ENCODE measurements around the gene MX1. TPM values are rescaled to one million over a fixed set of nuclear protein-coding genes. Genes with fewer than 3 reads are reported as not detected.
"Not testable (repeated sequence)": the region's sequence is repeated elsewhere in the genome, so short reads cannot be mapped to it uniquely, and the experiment has no call there.

Gene MX1
- total RNA-seq, 1 donor from 2014 or later = 8.8 TPM

DNA sequence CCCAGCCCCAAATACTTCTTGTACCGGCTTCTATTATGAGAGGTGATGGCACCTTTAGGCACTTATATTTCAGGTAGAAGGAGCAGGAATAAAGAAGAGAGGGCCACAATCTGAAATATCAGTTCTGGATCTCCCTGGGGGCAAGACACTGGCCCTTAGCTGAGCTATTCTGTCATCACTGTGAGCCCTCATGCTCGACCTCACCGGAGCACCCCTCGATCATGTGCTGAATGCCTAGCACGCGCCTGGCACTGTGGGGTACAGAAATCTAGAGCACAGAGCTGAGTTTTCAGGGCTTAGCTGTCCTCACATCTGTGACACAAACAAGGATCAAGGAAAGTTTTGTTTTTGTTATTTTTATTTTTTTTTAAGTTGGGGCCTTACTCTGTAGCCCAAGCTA lies 7.6 kb upstream of the MX1 start:
- TF ChIP-seq, protein P1, sequence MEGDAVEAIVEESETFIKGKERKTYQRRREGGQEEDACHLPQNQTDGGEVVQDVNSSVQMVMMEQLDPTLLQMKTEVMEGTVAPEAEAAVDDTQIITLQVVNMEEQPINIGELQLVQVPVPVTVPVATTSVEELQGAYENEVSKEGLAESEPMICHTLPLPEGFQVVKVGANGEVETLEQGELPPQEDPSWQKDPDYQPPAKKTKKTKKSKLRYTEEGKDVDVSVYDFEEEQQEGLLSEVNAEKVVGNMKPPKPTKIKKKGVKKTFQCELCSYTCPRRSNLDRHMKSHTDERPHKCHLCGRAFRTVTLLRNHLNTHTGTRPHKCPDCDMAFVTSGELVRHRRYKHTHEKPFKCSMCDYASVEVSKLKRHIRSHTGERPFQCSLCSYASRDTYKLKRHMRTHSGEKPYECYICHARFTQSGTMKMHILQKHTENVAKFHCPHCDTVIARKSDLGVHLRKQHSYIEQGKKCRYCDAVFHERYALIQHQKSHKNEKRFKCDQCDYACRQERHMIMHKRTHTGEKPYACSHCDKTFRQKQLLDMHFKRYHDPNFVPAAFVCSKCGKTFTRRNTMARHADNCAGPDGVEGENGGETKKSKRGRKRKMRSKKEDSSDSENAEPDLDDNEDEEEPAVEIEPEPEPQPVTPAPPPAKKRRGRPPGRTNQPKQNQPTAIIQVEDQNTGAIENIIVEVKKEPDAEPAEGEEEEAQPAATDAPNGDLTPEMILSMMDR (IDR thresholded peaks at IDR 0.05; ENCODE audit: borderline replicate concordance) = no peak
- H3K4me3 ChIP-seq = no peak overlapping the region
- H3K27ac ChIP-seq (replicated peaks) = no peak overlapping the region
- intact Hi-C loops (cut with micrococcal nuclease) = no loop called here
- H3K4me1 ChIP-seq = peaks cover 25% of the 10 kb centered on the region
- H3K27me3 ChIP-seq (ENCODE audit: low read depth) = no peaks in the 10 kb centered on the region
- peaks cover 16% of the 10 kb centered on the region for H3K9me3 ChIP-seq (replicated peaks)
- DNase-seq = no peak
- no peaks in the 10 kb centered on the region for H3K36me3 ChIP-seq

GRCh38 chr21:41418956-41419680 lies 6.9 kb upstream of the MX1 start:
- Histone ChIP-seq H3K27me3 (ENCODE audit: low read depth) (no peaks in the 10 kb centered on the region), H3K4me3 (no peak overlapping the region), H3K4me1 (peaks cover 25% of the 10 kb centered on the region), H3K9me3 (replicated peaks) (peaks cover 16% of the 10 kb centered on the region), H3K36me3 (no peaks in the 10 kb centered on the region), H3K27ac (replicated peaks) (peak overlapping the region; percentile 89)
- intact Hi-C loops (cut with micrococcal nuclease) = no loop called here
- TF ChIP-seq, protein P1 (IDR thresholded peaks at IDR 0.05; ENCODE audit: borderline replicate concordance) = no peak
- no peak for DNase-seq

GRCh38 chr21:41419921-41420862 lies 5.8 kb upstream of the MX1 start:
- peaks cover 25% of the 10 kb centered on the region for H3K4me1 ChIP-seq
- TF ChIP-seq, protein P1 (IDR thresholded peaks at IDR 0.05; ENCODE audit: borderline replicate concordance) = no peak
- H3K27me3 ChIP-seq (ENCODE audit: low read depth) = no peaks in the 10 kb centered on the region
- H3K36me3 ChIP-seq = no peaks in the 10 kb centered on the region
- H3K27ac ChIP-seq (replicated peaks) = peak overlapping the region; percentile 89
- peak; percentile 86 for DNase-seq
- peaks cover 8% of the 10 kb centered on the region for H3K9me3 ChIP-seq (replicated peaks)
- intact Hi-C loops (cut with micrococcal nuclease) = no loop called here
- H3K4me3 ChIP-seq = peak overlapping the region; percentile 83

- DNase-seq; H3K9me3 ChIP-seq (replicated peaks); intact Hi-C loops (cut with micrococcal nuclease); H3K36me3 ChIP-seq; H3K27me3 ChIP-seq (ENCODE audit: low read depth): not testable (repeated sequence)
- peaks cover 33% of the 10 kb centered on the region for H3K4me1 ChIP-seq
- peak overlapping the region; percentile 89 for H3K27ac ChIP-seq (replicated peaks)
- H3K4me3 ChIP-seq = peak overlapping the region; percentile 83
These were observed 5.0 kb upstream of the MX1 start for GRCh38 chr21:41420998-41421397.

DNA sequence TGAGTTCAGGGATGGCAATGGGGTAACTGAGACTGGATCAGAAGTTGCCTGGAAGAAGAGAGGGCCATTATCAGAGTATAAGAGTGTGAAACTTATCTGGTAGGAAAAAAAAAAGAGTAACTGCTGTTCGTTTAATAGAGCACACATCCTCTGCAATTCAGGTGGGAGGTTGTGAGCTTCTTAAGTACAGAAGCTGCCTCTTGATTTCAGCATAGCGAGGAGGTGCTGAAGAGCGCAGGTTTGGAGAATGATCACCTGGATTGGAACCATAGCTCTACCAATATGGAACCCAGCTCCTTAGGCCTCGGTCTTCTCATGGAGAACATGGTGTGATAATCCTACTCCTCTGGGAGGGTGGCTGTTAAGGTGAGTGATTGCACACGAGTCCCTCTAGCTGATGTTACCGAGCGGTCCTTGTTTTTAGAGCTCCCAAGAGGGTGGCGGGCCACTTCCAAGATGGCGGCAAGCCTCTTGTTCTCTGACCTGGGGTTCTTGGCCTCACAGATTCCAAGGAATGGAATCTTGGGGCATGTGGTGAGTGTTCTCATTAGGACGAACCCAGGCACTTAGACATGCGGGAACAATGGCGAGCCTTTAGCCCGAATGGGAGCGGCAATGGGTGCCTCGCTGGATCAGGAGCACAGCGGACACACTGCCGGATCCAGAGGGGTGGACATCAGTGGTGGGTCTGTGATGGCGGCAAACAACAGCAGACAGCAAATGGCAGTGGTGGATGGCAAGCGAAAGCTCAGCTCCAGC lies 3.3 kb upstream of the MX1 start:
- Histone ChIP-seq H3K4me3 (no peak overlapping the region), H3K36me3 (no peaks in the 10 kb centered on the region), H3K9me3 (replicated peaks) (no peaks in the 10 kb centered on the region), H3K4me1 (peaks cover 50% of the 10 kb centered on the region), H3K27ac (replicated peaks) (no peak overlapping the region), H3K27me3 (ENCODE audit: low read depth) (peaks cover 19% of the 10 kb centered on the region)
- intact Hi-C loops (cut with micrococcal nuclease) = no loop called here
- DNase-seq = no peak
- TF ChIP-seq, protein P1 (IDR thresholded peaks at IDR 0.05; ENCODE audit: borderline replicate concordance) = no peak

DNA sequence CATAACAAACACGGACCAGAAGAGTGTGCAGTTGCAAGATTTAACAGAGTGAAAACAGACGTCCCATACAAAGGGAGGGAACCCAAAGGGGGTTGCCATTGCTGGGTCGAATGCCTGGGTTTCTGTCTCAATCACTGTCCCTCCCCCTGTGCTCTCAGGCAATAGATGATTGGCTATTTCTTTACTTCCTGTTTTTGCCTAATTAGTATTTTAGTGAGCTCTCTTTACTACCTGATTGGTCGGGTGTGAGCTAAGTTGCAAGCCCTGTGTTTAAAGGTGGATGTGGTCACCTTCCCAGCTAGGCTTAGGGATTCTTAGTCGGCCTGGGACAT lies 2.8 kb upstream of the MX1 start:
- H3K4me3 ChIP-seq; H3K9me3 ChIP-seq (replicated peaks); DNase-seq; intact Hi-C loops (cut with micrococcal nuclease); H3K36me3 ChIP-seq; H3K27ac ChIP-seq (replicated peaks): not testable (repeated sequence)
- Histone ChIP-seq H3K4me1 (peaks cover 55% of the 10 kb centered on the region), H3K27me3 (ENCODE audit: low read depth) (peaks cover 25% of the 10 kb centered on the region)
